ENCODE data around the gene NOL4L.

The NOL4L gene

GRCh38 chr20:32559753-32560380 lies 25.3 kb downstream of the NOL4L start:
- DNase-seq = no peak

GRCh38 chr20:32559205-32559752 lies 25.9 kb downstream of the NOL4L start:
- no peak for DNase-seq

GRCh38 chr20:32558526-32558925 lies 26.6 kb downstream of the NOL4L start:
- DNase-seq = no peak

GRCh38 chr20:32557319-32557718 lies 27.8 kb downstream of the NOL4L start:
- no peak for DNase-seq

GRCh38 chr20:32556312-32557184 lies 28.6 kb downstream of the NOL4L start:
- DNase-seq = no peak

- no peak for DNase-seq
Observed at GRCh38 chr20:32555584-32555983, 29.5 kb downstream of the NOL4L start.

- no peak for DNase-seq
Observed at GRCh38 chr20:32554965-32555289, 30.2 kb downstream of the NOL4L start.

- DNase-seq = no peak
Observed at GRCh38 chr20:32553618-32554017, 31.5 kb downstream of the NOL4L start.

- no peak for DNase-seq
Observed at GRCh38 chr20:32551693-32552092, 33.4 kb downstream of the NOL4L start.

- DNase-seq = no peak
Observed at GRCh38 chr20:32549842-32550241, 35.3 kb downstream of the NOL4L start.

GRCh38 chr20:32547753-32548034 lies 37.4 kb downstream of the NOL4L start:
- no peak for DNase-seq

GRCh38 chr20:32546918-32547752 lies 38.0 kb downstream of the NOL4L start:
- DNase-seq = peak; percentile 24

GRCh38 chr20:32544893-32545840 lies 40.0 kb downstream of the NOL4L start:
- DNase-seq = no peak

- no peak for DNase-seq
Observed at GRCh38 chr20:32544260-32544722, 40.8 kb downstream of the NOL4L start.

- DNase-seq = no peak
Observed at GRCh38 chr20:32543570-32544259, 41.4 kb downstream of the NOL4L start.

GRCh38 chr20:32542259-32542615 lies 42.9 kb downstream of the NOL4L start:
- DNase-seq = no peak

- peak; percentile 47 for DNase-seq
Observed at GRCh38 chr20:32541323-32542258, 43.5 kb downstream of the NOL4L start.

- DNase-seq = peak; percentile 63
Observed at GRCh38 chr20:32539817-32540675, 45.1 kb downstream of the NOL4L start.

- DNase-seq = no peak
Observed at GRCh38 chr20:32539026-32539816, 45.9 kb downstream of the NOL4L start.

All from MV-4-11 (cell line).